Measurements from ENCODE around the gene MAP2K7. TPM values are rescaled to one million over a fixed set of nuclear protein-coding genes. Genes with fewer than 3 reads are reported as not detected.

MAP2K7 gene
- total and polyA plus RNA-seq, 12 donors: 13.1 to 53.8 (median 24.6) TPM

- no peak overlapping the region for H3K27ac ChIP-seq
- H3K27me3 ChIP-seq: peaks cover 0 to 30% (median 20%) of the 10 kb centered on the region in 7 donors
- no peak overlapping the region for H3K4me3 ChIP-seq
- H3K4me1 ChIP-seq: peaks cover 0 to under 1% (median 0%) of the 10 kb centered on the region in 9 donors
- TF ChIP-seq CTCF (IDR thresholded peaks at IDR 0.05): no peak
- WGBS, 2 donors: 86 to 88% methylated on average over 11 of the region's 11 CpGs
- intact Hi-C loops (cut with DNase I): no loop called here
- DNase-seq: no peak
- no peak for ATAC-seq
- no peaks in the 10 kb centered on the region for H3K36me3 ChIP-seq
- H3K9me3 ChIP-seq: no peaks in the 10 kb centered on the region
Observed at GRCh38 chr19:7897292-7897691, 6.4 kb upstream of the MAP2K7 start.

GRCh38 chr19:7898967-7899366 lies 4.7 kb upstream of the MAP2K7 start:
- 90 to 94% methylated on average over 16 of the region's 16 CpGs for WGBS, 2 donors
- ATAC-seq: no peak
- intact Hi-C loops (cut with DNase I): no loop called here
- Histone ChIP-seq H3K27ac (no peak overlapping the region), H3K4me3 (no peak overlapping the region), H3K27me3 (peaks cover 0 to 17% (median 10%) of the 10 kb centered on the region in 7 donors), H3K36me3 (no peaks in the 10 kb centered on the region), H3K4me1 (peaks cover 3 to 11% (median 8%) of the 10 kb centered on the region in 9 donors), H3K9me3 (no peaks in the 10 kb centered on the region)
- no peak for DNase-seq
- TF ChIP-seq CTCF (IDR thresholded peaks at IDR 0.05): no peak

- Histone ChIP-seq H3K9me3 (no peaks in the 10 kb centered on the region), H3K27me3 (peaks cover 0 to 8% (median 4%) of the 10 kb centered on the region in 7 donors), H3K36me3 (no peaks in the 10 kb centered on the region), H3K4me1 (peaks cover 8 to 18% (median 15%) of the 10 kb centered on the region in 9 donors), H3K27ac (no peak overlapping the region), H3K4me3 (no peak overlapping the region)
- no peak for DNase-seq
- WGBS, 2 donors: 84 to 87% methylated on average over 34 of the region's 34 CpGs
- no peak for TF ChIP-seq CTCF (IDR thresholded peaks at IDR 0.05)
- ATAC-seq: no peak
- intact Hi-C loops (cut with DNase I): loop anchor here in 1 of 10 donors (5.0 kb wide), 1 partner anchor 48 kb away; no protein-coding TSS in a partner anchor
Observed at GRCh38 chr19:7899751-7900378, 3.8 kb upstream of the MAP2K7 start.

- DNase-seq: no peak
- Histone ChIP-seq H3K4me1 (peaks cover 13 to 23% (median 20%) of the 10 kb centered on the region in 9 donors), H3K36me3 (peaks cover 0 to 2% (median 0%) of the 10 kb centered on the region in 9 donors), H3K9me3 (no peaks in the 10 kb centered on the region), H3K4me3 (no peak overlapping the region), H3K27ac (no peak overlapping the region), H3K27me3 (peaks cover 0 to 5% (median 0%) of the 10 kb centered on the region in 7 donors)
- 81 to 91% methylated on average over 21 of the region's 21 CpGs for WGBS, 2 donors
- intact Hi-C loops (cut with DNase I): loop anchor here in 1 of 10 donors (5.0 kb wide), 1 partner anchor 48 kb away; no protein-coding TSS in a partner anchor
- no peak for ATAC-seq
- no peak for TF ChIP-seq CTCF (IDR thresholded peaks at IDR 0.05)
Observed at GRCh38 chr19:7900401-7900870, 3.2 kb upstream of the MAP2K7 start.
